Small intestine (tissue), 7 donors: ENCODE data around the gene MROH9. TPM values are rescaled to one million over a fixed set of nuclear protein-coding genes. Genes with fewer than 3 reads are reported as not detected.
"Not testable (repeated sequence)": the region's sequence is repeated elsewhere in the genome, so short reads cannot be mapped to it uniquely, and the experiment has no call there.

Source experiments
- DNase-seq, 2 donors: peaks; one replicate each; pipeline versions ENCODE4 v3.0.0 to v3.0.0-alpha.2; 2013
- FAIRE-seq: peaks from 2 replicates; lab custom pipeline; 2012; peaks lifted over from hg19 to GRCh38; lab: Jason Lieb, UNC
- H3K27ac ChIP-seq, 3 donors: one replicate each; pipeline ENCODE4 v1.5.1; 2013; ENCODE audit warnings: low read length in 2 of 3, mild to moderate bottlenecking in 2 of 3, control low read depth in 1 of 3, inconsistent platforms in 1 of 3, low read depth in 1 of 3, moderate library complexity in 1 of 3
- H3K27me3 ChIP-seq, 3 donors: one replicate each; pipeline ENCODE4 v1.6.1; 2013; ENCODE audit warnings: low read length in 3 of 3, inconsistent platforms in 1 of 3; ENCODE audit not compliant: control insufficient read depth in 3 of 3, insufficient read depth in 3 of 3
- H3K36me3 ChIP-seq, 3 donors: one replicate each; pipeline ENCODE4 v1.6.1; 2013; ENCODE audit warnings: low read length in 3 of 3, inconsistent platforms in 1 of 3, low read depth in 1 of 3, mild to moderate bottlenecking in 1 of 3, moderate library complexity in 1 of 3; ENCODE audit not compliant: control insufficient read depth in 3 of 3, insufficient read depth in 2 of 3
- H3K4me1 ChIP-seq, 3 donors: one replicate each; pipeline ENCODE4 v1.6.1; 2013; ENCODE audit warnings: low read length in 2 of 3, inconsistent platforms in 1 of 3, low read depth in 1 of 3, mild to moderate bottlenecking in 1 of 3, moderate library complexity in 1 of 3; ENCODE audit not compliant: control insufficient read depth in 3 of 3, insufficient read depth in 2 of 3
- H3K4me3 ChIP-seq, 3 donors: one replicate each; pipeline ENCODE4 v1.5.1; 2013; ENCODE audit warnings: low read length in 3 of 3, control low read depth in 1 of 3, inconsistent platforms in 1 of 3, low read depth in 1 of 3, mild to moderate bottlenecking in 1 of 3, moderate library complexity in 1 of 3
- H3K9me3 ChIP-seq, 2 donors: one replicate each; pipeline ENCODE4 v1.6.1; 2013; ENCODE audit warnings: low read depth in 1 of 2, low read length in 1 of 2; ENCODE audit not compliant: control insufficient read depth in 2 of 2, insufficient read depth in 1 of 2
- WGBS, 3 donors: extraction: QIAGEN DNeasy Blood & Tissue Kit; methylation state at CpG; one replicate each; pipeline ENCODE4 v1.1.7; 2013; 5-methylcytosine and 5-hydroxymethylcytosine counted together
- polyA plus RNA-seq, 4 donors: library from polyadenylated mRNA; stranded (reverse) in 3 of 4; unstranded in 1 of 4; fragments of 200-250 nt in 3 of 4; fragments of 120-200 nt in 1 of 4; gene quantifications; one replicate each; pipeline versions ENCODE4 v1.2.1 to v1.2.3, GENCODE V29; 2013
- donor health status: healthy with polysubstance abuse.
- donor health status: control.
- donor health status: control.
- donor health status: Bipolar disorder and iron deficiency.
- donor health status: healthy.

MROH9 gene
- polyA plus RNA-seq, 4 donors = 0.01 TPM; not detected in 3

GRCh38 chr1:170910273-170910672 is 25.1 kb upstream of the MROH9 start:
- no peaks in the 10 kb centered on the region for H3K9me3 ChIP-seq
- no peak for FAIRE-seq
- no peak overlapping the region for H3K27ac ChIP-seq
- H3K36me3 ChIP-seq = no peaks in the 10 kb centered on the region
- no peaks in the 10 kb centered on the region for H3K4me1 ChIP-seq
- no peak overlapping the region for H3K4me3 ChIP-seq
- H3K27me3 ChIP-seq = no peaks in the 10 kb centered on the region
- no peak for DNase-seq

- Histone ChIP-seq H3K9me3 (peaks cover 0 to 13% of the 10 kb centered on the region in 2 donors), H3K27ac (no peak overlapping the region), H3K4me1 (no peaks in the 10 kb centered on the region), H3K27me3 (no peaks in the 10 kb centered on the region), H3K36me3 (no peaks in the 10 kb centered on the region), H3K4me3 (no peak overlapping the region)
- 67 to 72% (median 67%) methylated on average over 3 of the region's 3 CpGs for WGBS, 3 donors
- no peak for FAIRE-seq
- no peak for DNase-seq
Observed at GRCh38 chr1:170917373-170917772, 18.0 kb upstream of the MROH9 start.

DNA sequence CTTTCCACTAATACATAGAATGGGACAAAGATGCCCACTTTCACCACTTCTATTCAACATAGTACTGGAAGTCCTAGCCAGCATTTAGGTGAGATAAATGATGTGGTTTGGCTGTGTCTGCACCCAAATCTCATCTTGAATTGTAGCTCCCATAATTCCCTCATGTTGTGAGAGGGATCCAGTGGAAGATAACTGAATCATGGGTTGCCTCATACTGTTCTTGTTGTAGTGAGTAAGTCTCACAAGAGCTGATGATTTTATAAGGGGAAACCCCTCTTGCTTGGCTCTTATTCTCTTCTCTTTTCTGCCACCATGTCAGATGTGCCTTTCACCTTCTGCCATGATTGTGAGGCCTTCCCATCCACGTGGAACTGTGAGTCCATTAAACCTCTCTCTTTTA is 10.7 kb upstream of the MROH9 start:
- FAIRE-seq, DNase-seq, H3K4me1 ChIP-seq, H3K27me3 ChIP-seq, H3K4me3 ChIP-seq, H3K27ac ChIP-seq, H3K36me3 ChIP-seq: not testable (repeated sequence)
- WGBS, 3 donors = 38 to 64% (median 52%) methylated on average over 1 of the region's 1 CpG
- peaks cover 0 to 13% of the 10 kb centered on the region in 2 donors for H3K9me3 ChIP-seq

GRCh38 chr1:170927955-170928840 is 7.1 kb upstream of the MROH9 start:
- 69 to 74% (median 70%) methylated on average over 8 of the region's 8 CpGs for WGBS, 3 donors
- Histone ChIP-seq H3K4me1 (peaks cover 0 to 23% (median 0%) of the 10 kb centered on the region in 3 donors), H3K4me3 (no peak overlapping the region), H3K27ac (no peak overlapping the region), H3K36me3 (no peaks in the 10 kb centered on the region), H3K27me3 (no peaks in the 10 kb centered on the region), H3K9me3 (peaks cover 0 to 2% of the 10 kb centered on the region in 2 donors)
- FAIRE-seq (no peak), DNase-seq (peak; percentile 36 to 52)

DNA sequence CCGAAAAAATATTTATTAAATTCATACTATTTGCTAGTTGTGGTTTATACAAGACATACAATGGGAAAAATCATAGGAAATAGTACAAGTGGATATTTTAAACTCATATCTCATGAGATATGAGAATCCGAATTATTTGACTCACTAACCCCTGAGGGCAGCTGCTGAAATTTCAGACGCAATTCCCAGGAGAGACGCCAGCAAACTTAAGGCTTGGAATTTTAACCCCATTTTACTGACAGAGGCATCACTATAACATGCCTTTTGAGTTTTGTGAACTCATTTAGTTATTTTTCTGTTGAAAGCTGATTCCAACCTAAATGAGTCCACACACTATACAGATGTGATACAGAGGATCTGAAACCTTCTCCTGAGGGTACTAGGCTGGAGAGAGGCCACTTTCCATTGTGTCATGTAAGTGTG is 5.9 kb upstream of the MROH9 start:
- Histone ChIP-seq H3K4me3 (no peak overlapping the region), H3K27ac (no peak overlapping the region), H3K36me3 (no peaks in the 10 kb centered on the region), H3K27me3 (no peaks in the 10 kb centered on the region), H3K4me1 (peaks cover 0 to 23% (median 0%) of the 10 kb centered on the region in 3 donors), H3K9me3 (peaks cover 0 to 2% of the 10 kb centered on the region in 2 donors)
- FAIRE-seq = no peak
- WGBS, 3 donors = 56 to 60% (median 58%) methylated on average over 4 of the region's 4 CpGs
- no peak for DNase-seq

DNA sequence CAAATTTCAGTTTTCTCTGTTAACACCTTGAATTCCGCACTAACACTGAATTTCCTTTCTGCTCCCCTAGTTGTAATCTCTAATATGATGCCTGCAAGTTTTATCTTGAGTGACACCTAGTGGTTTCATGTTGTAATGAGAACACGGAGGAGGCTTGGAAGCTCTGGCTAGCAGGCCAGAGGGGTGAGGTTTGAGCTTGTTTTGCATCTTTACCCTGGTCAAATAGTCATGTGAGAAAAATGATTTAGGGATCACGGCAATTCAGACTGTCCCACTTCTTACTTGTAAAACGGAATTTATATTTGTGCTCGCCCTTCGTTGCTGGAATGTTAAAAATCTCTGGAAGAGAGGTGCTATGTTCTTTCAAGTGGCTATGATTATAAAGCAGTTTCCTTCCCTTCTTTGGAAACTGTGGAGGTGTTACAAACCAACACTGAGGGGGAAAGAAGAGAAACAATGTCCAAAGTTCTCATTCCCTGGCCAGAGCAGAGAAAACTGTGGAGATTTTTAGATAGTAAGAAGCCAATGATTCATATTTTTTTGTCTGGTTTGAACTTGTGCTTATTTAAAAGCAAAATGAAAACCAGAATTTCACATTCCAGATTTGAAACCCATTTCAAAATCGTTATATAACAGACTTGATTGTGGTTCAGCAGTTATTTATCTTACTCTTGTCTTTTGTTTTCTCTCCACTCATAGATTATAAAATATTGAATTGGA is 5.3 kb upstream of the MROH9 start:
- no peak overlapping the region for H3K4me3 ChIP-seq
- H3K27me3 ChIP-seq = no peaks in the 10 kb centered on the region
- no peak overlapping the region for H3K27ac ChIP-seq
- peaks cover 0 to 23% (median 0%) of the 10 kb centered on the region in 3 donors for H3K4me1 ChIP-seq
- peaks cover 0 to 2% of the 10 kb centered on the region in 2 donors for H3K9me3 ChIP-seq
- FAIRE-seq = no peak
- H3K36me3 ChIP-seq = no peaks in the 10 kb centered on the region
- DNase-seq = peak; percentile 73 to 75
- 20 to 28% (median 22%) methylated on average over 7 of the region's 7 CpGs for WGBS, 3 donors

- Histone ChIP-seq H3K4me1 (peaks cover 0 to 23% (median 0%) of the 10 kb centered on the region in 3 donors), H3K27ac (no peak overlapping the region), H3K9me3 (peaks cover 0 to 2% of the 10 kb centered on the region in 2 donors), H3K36me3 (no peaks in the 10 kb centered on the region), H3K27me3 (no peaks in the 10 kb centered on the region), H3K4me3 (no peak overlapping the region)
- WGBS, 3 donors = 80 to 86% (median 86%) methylated on average over 2 of the region's 2 CpGs
- FAIRE-seq = no peak
- DNase-seq = no peak
Observed at GRCh38 chr1:170931650-170932049, 3.7 kb upstream of the MROH9 start.

GRCh38 chr1:170932236-170932635 is 3.1 kb upstream of the MROH9 start:
- WGBS, 3 donors = 59 to 75% (median 67%) methylated on average over 3 of the region's 3 CpGs
- peaks cover 0 to 23% (median 0%) of the 10 kb centered on the region in 3 donors for H3K4me1 ChIP-seq
- no peak for FAIRE-seq

More at GRCh38 chr1:170932236-170932635, 3.1 kb upstream of the MROH9 start:
- Histone ChIP-seq H3K27me3 (no peaks in the 10 kb centered on the region), H3K9me3 (peaks cover 0 to 2% of the 10 kb centered on the region in 2 donors), H3K27ac (no peak overlapping the region), H3K36me3 (no peaks in the 10 kb centered on the region), H3K4me3 (no peak overlapping the region)
- DNase-seq = no peak
